ENCODE results near the gene SLC22A12. TPM values are rescaled to one million over a fixed set of nuclear protein-coding genes. Genes with fewer than 3 reads are reported as not detected.

The SLC22A12 gene
- total RNA-seq, 1 donor from 2014 or later, result not detected

GRCh38 chr11:64598797-64599697 is 8.0 kb downstream of the SLC22A12 start:
- no peak for DNase-seq (ENCODE audit: low read depth)
- no peak overlapping the region for H3K4me3 ChIP-seq (ENCODE audit: low read depth, low read length)
- no peaks in the 10 kb centered on the region for H3K36me3 ChIP-seq (ENCODE audit: control insufficient read depth, insufficient read depth, low read length)
- no peaks in the 10 kb centered on the region for H3K27me3 ChIP-seq (ENCODE audit: control insufficient read depth, insufficient read depth, low read length)
- TF ChIP-seq CTCF (IDR thresholded peaks at IDR 0.05; ENCODE audit: insufficient read depth, low read length, poor library complexity, severe bottlenecking), result no peak

GRCh38 chr11:64599698-64600211 is 8.7 kb downstream of the SLC22A12 start:
- TF ChIP-seq CTCF (IDR thresholded peaks at IDR 0.05; ENCODE audit: insufficient read depth, low read length, poor library complexity, severe bottlenecking), result no peak
- DNase-seq (ENCODE audit: low read depth), result no peak
- H3K36me3 ChIP-seq (ENCODE audit: control insufficient read depth, insufficient read depth, low read length), result no peaks in the 10 kb centered on the region
- no peak overlapping the region for H3K4me3 ChIP-seq (ENCODE audit: low read depth, low read length)
- H3K27me3 ChIP-seq (ENCODE audit: control insufficient read depth, insufficient read depth, low read length), result peaks cover 3% of the 10 kb centered on the region

- peaks cover 10% of the 10 kb centered on the region for H3K27me3 ChIP-seq (ENCODE audit: control insufficient read depth, insufficient read depth, low read length)
- no peak overlapping the region for H3K4me3 ChIP-seq (ENCODE audit: low read depth, low read length)
Measured at GRCh38 chr11:64600281-64600992, 9.4 kb downstream of the SLC22A12 start.

GRCh38 chr11:64601605-64602465 is 10.8 kb downstream of the SLC22A12 start:
- Histone ChIP-seq H3K4me3 (ENCODE audit: low read depth, low read length) (no peak overlapping the region), H3K27me3 (ENCODE audit: control insufficient read depth, insufficient read depth, low read length) (peaks cover 17% of the 10 kb centered on the region), H3K36me3 (ENCODE audit: control insufficient read depth, insufficient read depth, low read length) (no peaks in the 10 kb centered on the region)
- TF ChIP-seq CTCF (IDR thresholded peaks at IDR 0.05; ENCODE audit: insufficient read depth, low read length, poor library complexity, severe bottlenecking), result no peak
- no peak for DNase-seq (ENCODE audit: low read depth)

More at GRCh38 chr11:64600281-64600992, 9.4 kb downstream of the SLC22A12 start:
- no peak for TF ChIP-seq CTCF (IDR thresholded peaks at IDR 0.05; ENCODE audit: insufficient read depth, low read length, poor library complexity, severe bottlenecking)
- no peak for DNase-seq (ENCODE audit: low read depth)
- no peaks in the 10 kb centered on the region for H3K36me3 ChIP-seq (ENCODE audit: control insufficient read depth, insufficient read depth, low read length)

- Histone ChIP-seq H3K27me3 (ENCODE audit: control insufficient read depth, insufficient read depth, low read length) (peaks cover 24% of the 10 kb centered on the region), H3K4me3 (ENCODE audit: low read depth, low read length) (no peak overlapping the region), H3K36me3 (ENCODE audit: control insufficient read depth, insufficient read depth, low read length) (no peaks in the 10 kb centered on the region)
- DNase-seq (ENCODE audit: low read depth), result no peak
- TF ChIP-seq CTCF (IDR thresholded peaks at IDR 0.05; ENCODE audit: insufficient read depth, low read length, poor library complexity, severe bottlenecking), result no peak
Measured at GRCh38 chr11:64602466-64603070, 11.5 kb downstream of the SLC22A12 start.

Measured in kidney epithelial cell (primary cell).